IPS-15b (cell line): Measurements from ENCODE around the gene PSMD13.
"Not testable (repeated sequence)": the region's sequence is repeated elsewhere in the genome, so short reads cannot be mapped to it uniquely, and the experiment has no call there.

Experiments used
- H3K27me3 ChIP-seq: one replicate; pipeline ENCODE4 v1.6.1; 2013; ENCODE audit warnings: low read length; ENCODE audit not compliant: control insufficient read depth, insufficient read depth
- H3K36me3 ChIP-seq: one replicate; pipeline ENCODE4 v1.6.1; 2013; ENCODE audit warnings: low read length; ENCODE audit not compliant: control insufficient read depth, insufficient read depth
- H3K4me1 ChIP-seq: one replicate; pipeline ENCODE4 v1.6.1; 2013; ENCODE audit warnings: mild to moderate bottlenecking, low read length; ENCODE audit not compliant: control insufficient read depth, insufficient read depth
- H3K4me3 ChIP-seq: one replicate; pipeline ENCODE4 v1.5.1; 2013; ENCODE audit warnings: low read depth, low read length
- H3K9ac ChIP-seq: one replicate; pipeline ENCODE4 v1.6.1; 2013; ENCODE audit warnings: low read depth, mild to moderate bottlenecking, low read length
- H3K9me3 ChIP-seq: one replicate; pipeline ENCODE4 v1.6.1; 2013; ENCODE audit warnings: mild to moderate bottlenecking, low read length; ENCODE audit not compliant: control insufficient read depth, insufficient read depth

PSMD13 gene

DNA sequence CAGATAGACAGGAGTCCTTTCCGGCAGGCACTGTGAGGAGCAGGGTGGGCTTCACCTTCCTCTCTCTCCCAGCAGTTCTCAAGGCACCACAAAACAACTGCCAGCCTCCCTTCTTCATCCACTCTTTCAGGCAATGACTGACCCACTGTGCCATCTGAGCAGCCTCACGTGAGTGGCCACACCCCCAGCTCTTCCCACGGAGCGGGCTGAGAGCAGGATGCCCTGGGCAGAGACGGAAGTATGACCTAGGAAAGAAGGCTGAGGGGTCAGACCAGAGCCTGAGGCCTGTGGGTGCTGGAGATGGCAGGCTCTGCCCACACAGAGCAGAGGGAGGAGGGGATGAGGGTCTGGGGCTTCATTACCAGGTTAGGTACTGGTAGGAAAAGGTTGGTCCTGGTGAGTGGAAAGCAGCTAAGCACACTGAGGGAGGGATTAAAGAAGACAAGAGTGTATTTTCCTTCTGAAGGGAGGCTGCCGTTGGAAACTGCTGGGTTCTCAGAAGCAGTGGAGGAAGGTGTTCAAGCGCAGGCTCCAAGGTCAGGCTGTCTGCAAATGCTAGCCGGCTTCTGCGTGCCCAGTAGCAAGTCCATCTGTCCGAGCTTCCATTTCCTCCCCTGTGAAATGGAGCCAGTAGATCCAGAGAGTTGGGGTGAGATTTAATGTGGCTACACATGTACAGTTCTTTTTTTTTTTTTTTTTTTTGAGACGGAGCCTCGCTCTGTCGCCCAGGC is 46.0 kb downstream of the PSMD13 start:
- Histone ChIP-seq H3K36me3 (no peaks in the 10 kb centered on the region), H3K9me3 (no peaks in the 10 kb centered on the region), H3K4me1 (no peaks in the 10 kb centered on the region), H3K9ac (no peak overlapping the region), H3K4me3 (no peak overlapping the region), H3K27me3 (peaks cover 57% of the 10 kb centered on the region)

GRCh38 chr11:283405-284104 is 46.8 kb downstream of the PSMD13 start:
- peaks cover 58% of the 10 kb centered on the region for H3K27me3 ChIP-seq
- H3K4me3 ChIP-seq, result no peak overlapping the region
- H3K9me3 ChIP-seq, result no peaks in the 10 kb centered on the region
- H3K36me3 ChIP-seq, result no peaks in the 10 kb centered on the region
- H3K4me1 ChIP-seq, result no peaks in the 10 kb centered on the region
- no peak overlapping the region for H3K9ac ChIP-seq

GRCh38 chr11:284105-285020 is 47.6 kb downstream of the PSMD13 start:
- no peaks in the 10 kb centered on the region for H3K4me1 ChIP-seq
- no peak overlapping the region for H3K4me3 ChIP-seq
- no peaks in the 10 kb centered on the region for H3K36me3 ChIP-seq
- H3K27me3 ChIP-seq, result peaks cover 52% of the 10 kb centered on the region
- H3K9ac ChIP-seq, result no peak overlapping the region
- H3K9me3 ChIP-seq, result no peaks in the 10 kb centered on the region

- H3K4me3 ChIP-seq, result no peak overlapping the region
- H3K36me3 ChIP-seq, result no peaks in the 10 kb centered on the region
- H3K9me3 ChIP-seq, result no peaks in the 10 kb centered on the region
- H3K4me1 ChIP-seq, result no peaks in the 10 kb centered on the region
- peaks cover 43% of the 10 kb centered on the region for H3K27me3 ChIP-seq
- H3K9ac ChIP-seq, result no peak overlapping the region
These were observed 48.5 kb downstream of the PSMD13 start for GRCh38 chr11:285021-285893.

- Histone ChIP-seq H3K4me1 (no peaks in the 10 kb centered on the region), H3K9ac (no peak overlapping the region), H3K36me3 (peaks cover 5% of the 10 kb centered on the region), H3K4me3 (no peak overlapping the region), H3K27me3 (peaks cover 38% of the 10 kb centered on the region), H3K9me3 (no peaks in the 10 kb centered on the region)
These were observed 49.1 kb downstream of the PSMD13 start for GRCh38 chr11:285894-286220.

- peak overlapping the region; percentile 38 for H3K4me3 ChIP-seq
These were observed 50.4 kb downstream of the PSMD13 start for GRCh38 chr11:286977-287820.

GRCh38 chr11:287821-288477 is 51.2 kb downstream of the PSMD13 start:
- peaks cover 23% of the 10 kb centered on the region for H3K36me3 ChIP-seq
- peaks cover 5% of the 10 kb centered on the region for H3K4me1 ChIP-seq
- H3K9me3 ChIP-seq, result no peaks in the 10 kb centered on the region
- H3K9ac ChIP-seq, result no peak overlapping the region
- peaks cover 17% of the 10 kb centered on the region for H3K27me3 ChIP-seq
- H3K4me3 ChIP-seq, result peak overlapping the region; percentile 38

More at GRCh38 chr11:286977-287820, 50.4 kb downstream of the PSMD13 start:
- H3K4me1 ChIP-seq, H3K9me3 ChIP-seq, H3K9ac ChIP-seq: not testable (repeated sequence)
- Histone ChIP-seq H3K36me3 (peaks cover 15% of the 10 kb centered on the region), H3K27me3 (peaks cover 24% of the 10 kb centered on the region)

DNA sequence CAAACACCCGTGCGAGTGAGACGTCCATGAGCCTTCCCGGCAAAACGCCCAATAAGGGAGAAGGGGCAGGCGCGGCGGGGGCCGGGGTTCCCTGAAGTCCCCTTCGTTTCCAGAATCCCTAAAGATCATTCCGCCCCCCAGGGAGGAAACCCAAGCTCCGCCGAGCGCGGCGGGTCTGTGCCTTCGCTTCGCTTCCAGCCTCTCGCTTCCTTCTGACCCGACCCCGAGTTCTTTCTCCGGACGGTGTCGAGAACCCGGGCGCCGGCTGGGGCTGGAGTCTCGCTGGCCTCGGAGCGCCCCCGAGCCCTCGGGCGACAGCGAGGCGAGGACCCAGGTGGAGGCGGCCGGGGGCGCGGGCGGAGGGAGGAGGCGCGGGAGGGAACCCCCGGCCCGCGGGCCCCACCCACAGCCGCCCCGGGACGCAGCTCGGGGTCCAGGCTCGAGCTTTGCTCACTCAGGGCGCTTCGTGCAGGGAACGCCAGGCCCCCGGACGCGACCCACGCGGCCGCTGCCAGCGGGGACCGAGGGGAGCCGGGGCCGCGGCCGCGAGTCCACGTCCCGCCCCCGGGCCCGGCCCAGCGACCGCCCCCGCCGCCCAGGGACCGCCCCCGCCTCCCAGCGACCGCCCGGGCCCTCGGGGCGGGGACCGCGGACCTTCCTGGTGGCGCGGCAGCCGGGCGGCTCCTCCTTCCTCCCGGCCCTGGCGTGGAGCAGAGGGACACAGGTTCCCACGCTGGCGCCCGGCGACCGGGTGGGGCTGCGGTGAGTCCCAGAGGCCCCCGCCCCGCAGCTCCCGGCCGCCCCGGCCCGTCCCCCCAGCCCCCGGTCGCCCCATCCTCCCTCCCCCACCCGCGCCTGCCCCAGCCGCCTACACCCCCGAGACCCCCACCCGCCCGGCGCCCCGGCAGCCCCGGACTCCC is 52.0 kb downstream of the PSMD13 start, which contains the start of gene PGGHG:
TSS of gene PGGHG (plus strand) at position 649 of the 920 bp plus-strand sequence. CDS start 691 bp downstream, outside the sequence.
- H3K4me3 ChIP-seq, result peak within 1 kb of the TSS; percentile 38
- H3K9ac ChIP-seq, result no peak within 1 kb of the TSS
- peaks cover 30% of the 10 kb centered on the region for H3K36me3 ChIP-seq
- H3K4me1 ChIP-seq, result peaks cover 5% of the 10 kb centered on the region
- peaks cover 16% of the 10 kb centered on the region for H3K27me3 ChIP-seq
- H3K9me3 ChIP-seq, result no peaks in the 10 kb centered on the region

DNA sequence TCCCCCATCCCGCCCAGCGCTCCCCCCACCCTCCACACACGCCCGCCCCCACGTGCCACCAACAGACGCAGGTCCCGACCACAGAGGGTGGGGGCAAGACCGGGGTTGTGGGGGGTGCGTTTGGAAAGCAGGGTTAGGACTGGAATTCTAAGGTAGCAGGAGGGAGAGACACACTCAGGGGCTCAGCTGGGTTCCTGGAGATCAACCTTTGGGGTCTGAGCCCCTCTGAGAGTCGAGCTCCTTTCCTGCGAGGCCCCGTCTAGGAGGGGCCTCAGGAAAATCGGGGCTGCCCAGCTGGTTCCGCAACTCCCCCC is 52.6 kb downstream of the PSMD13 start:
- H3K9me3 ChIP-seq, result no peaks in the 10 kb centered on the region
- H3K9ac ChIP-seq, result no peak overlapping the region
- H3K4me3 ChIP-seq, result peak overlapping the region; percentile 32
- H3K36me3 ChIP-seq, result peaks cover 36% of the 10 kb centered on the region
- H3K4me1 ChIP-seq, result peaks cover 5% of the 10 kb centered on the region
- H3K27me3 ChIP-seq, result peaks cover 16% of the 10 kb centered on the region
